NCI-H524 treated with DMSO at 0.1 percent for 48 hours (cell line): Measurements from ENCODE around the gene MAGI1.
A peak's percentile ranks its signal among the peaks of the same experiment; 100 is the strongest.

Source experiments
- DNase-seq: peaks from one replicate; lab custom pipeline; 2025; lab: John Stamatoyannopoulos, UW

MAGI1 gene

GRCh38 chr3:66014056-66014455 is 24.7 kb downstream of the MAGI1 start:
- no peak for DNase-seq

- DNase-seq = no peak
Observed at GRCh38 chr3:66012711-66013110, 26.0 kb downstream of the MAGI1 start.

GRCh38 chr3:66010739-66011655 is 27.7 kb downstream of the MAGI1 start:
- DNase-seq = no peak

DNA sequence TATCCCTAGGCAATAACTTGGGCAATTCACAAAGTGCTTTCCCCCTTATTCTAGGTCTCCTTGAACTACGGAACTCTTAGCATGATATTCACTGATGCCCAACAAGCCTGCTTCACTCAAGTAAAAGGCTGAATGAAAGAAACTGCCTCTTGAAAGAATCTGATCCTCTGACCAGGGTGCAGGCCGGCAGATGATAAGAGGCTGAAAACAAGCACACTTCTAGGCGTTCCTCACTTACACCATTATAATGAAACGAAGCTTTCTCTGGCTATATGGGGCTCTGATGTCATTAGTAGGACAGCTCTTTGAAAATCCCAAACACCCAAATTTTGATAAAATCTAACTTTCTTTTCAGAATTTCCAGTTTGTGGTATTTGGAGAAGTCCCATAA is 28.4 kb downstream of the MAGI1 start:
- no peak for DNase-seq

DNA sequence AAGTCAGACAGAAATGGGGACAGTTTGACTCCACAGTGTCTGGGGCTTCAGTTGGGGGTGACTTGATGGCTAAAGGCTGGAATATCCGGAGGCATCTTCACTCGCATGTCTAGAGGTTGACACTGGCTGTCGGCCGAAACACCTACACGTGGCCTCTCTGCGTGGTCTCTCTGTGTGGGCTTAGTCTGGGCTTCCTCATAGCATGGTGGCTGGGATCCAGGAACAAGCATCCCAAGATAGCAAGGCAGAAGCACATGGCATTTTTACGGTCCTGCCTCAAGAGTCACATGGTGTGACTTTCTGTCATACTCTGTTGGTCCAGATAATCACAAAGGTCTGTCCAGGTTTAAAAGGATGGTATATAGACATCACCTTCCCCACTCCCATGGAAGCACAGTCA is 34.5 kb downstream of the MAGI1 start:
- DNase-seq = no peak

DNA sequence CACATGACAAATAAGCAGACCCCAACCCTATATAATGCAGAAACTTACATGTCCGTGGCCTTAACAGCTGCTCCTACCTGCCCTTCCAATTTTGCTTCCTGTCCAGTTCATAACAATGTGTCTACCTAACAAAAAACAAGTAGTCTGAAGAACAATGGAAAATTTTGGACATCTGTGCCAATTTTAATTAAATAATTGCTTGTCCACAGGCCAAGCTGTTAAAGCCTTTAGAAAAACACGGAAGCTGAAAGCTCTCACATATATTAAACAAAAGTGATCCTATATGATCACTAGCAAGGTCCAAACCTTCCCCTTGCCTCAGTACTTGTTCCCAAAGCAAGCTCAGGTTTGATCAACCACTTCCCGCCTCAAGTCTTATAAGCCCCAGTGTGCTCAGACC is 37.1 kb downstream of the MAGI1 start:
- no peak for DNase-seq

GRCh38 chr3:66000506-66000905 is 38.2 kb downstream of the MAGI1 start:
- DNase-seq = no peak

DNA sequence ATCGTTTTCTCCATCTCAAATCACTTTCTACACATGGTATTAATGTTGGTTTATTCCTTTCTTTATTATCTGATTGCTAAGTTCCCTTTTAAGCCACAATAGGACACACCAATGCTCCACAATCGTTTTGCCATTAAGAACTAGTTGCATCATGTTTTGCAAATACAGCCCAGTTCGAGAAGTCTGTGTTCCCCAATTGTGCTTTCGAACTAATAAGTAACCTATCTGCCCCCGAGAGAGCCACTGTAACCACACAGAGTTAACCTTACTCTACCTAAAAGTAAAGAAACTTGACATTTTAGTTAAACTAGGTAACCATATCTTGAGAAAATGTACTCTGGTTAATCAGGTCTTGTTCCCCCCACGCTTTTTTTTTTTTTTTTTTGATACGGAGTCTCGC is 39.1 kb downstream of the MAGI1 start:
- DNase-seq = no peak

GRCh38 chr3:65996589-65996988 is 42.1 kb downstream of the MAGI1 start:
- no peak for DNase-seq

DNA sequence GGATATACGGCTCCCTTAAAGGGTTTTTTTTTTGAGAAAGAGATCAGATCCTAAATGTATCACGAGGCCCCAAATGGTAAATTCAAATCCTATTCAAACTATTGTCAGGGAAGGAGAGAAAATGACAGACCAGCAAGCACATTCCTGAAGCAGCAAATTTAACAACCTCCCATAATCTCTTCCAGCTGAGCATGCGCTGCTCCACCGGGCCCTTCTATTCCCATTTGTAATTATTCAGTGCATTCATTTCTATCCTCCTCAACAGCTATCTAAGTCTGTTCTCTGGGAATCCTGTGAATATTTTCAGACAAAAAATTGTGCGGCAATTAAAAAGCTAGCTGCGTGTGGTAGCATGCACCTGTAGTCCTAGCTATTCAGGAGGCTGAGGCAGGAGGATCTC is 43.2 kb downstream of the MAGI1 start:
- no peak for DNase-seq

DNA sequence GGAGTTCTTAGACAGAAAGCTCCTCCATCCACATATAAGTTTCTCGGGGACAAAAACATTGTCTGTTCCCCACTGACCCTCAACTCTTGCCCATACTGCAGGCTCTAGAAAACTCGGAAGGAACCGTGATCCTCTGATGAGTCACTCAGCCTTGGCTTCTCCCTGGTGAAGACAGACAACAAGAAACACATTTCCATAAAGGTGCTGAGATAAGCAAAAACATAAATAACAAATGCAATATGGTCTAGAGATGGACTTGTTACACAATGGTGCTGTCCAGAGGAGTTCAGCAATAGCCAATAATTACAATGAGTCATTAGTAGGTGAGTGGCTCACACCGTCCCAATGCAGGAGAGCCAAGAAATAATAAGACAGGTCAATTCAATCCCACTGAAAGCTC is 43.7 kb downstream of the MAGI1 start:
- no peak for DNase-seq

- DNase-seq = no peak
Observed at GRCh38 chr3:65993134-65993900, 45.4 kb downstream of the MAGI1 start.

GRCh38 chr3:65992106-65992505 is 46.6 kb downstream of the MAGI1 start:
- no peak for DNase-seq

- DNase-seq = peak; percentile 79
Observed at GRCh38 chr3:65988411-65989180, 50.1 kb downstream of the MAGI1 start.

- no peak for DNase-seq
Observed at GRCh38 chr3:65986285-65986684, 52.4 kb downstream of the MAGI1 start.

- DNase-seq = no peak
Observed at GRCh38 chr3:65984975-65985374, 53.7 kb downstream of the MAGI1 start.

DNA sequence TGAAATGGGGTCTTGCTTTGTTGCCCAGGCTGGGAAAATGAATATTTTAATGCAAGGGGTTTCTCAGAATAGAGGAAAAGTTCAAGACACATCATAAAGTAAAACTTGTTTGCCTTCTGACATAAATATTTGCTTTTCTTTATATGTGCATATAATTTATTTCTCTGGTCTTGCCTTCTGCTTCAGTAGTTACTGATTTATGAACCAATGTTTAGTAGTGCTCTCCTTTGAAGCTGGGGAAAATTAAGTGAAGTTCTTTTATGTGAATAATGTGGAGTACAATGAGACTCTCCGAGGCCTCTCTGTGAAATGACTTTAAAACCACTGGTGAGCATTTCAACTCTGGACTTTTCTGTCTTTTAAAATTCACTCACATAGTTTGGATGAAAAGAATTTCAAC is 55.6 kb downstream of the MAGI1 start:
- no peak for DNase-seq

- DNase-seq = no peak
Observed at GRCh38 chr3:65979731-65980130, 59.0 kb downstream of the MAGI1 start.

- no peak for DNase-seq
Observed at GRCh38 chr3:65979162-65979561, 59.6 kb downstream of the MAGI1 start.

GRCh38 chr3:65978116-65978515 is 60.6 kb downstream of the MAGI1 start:
- DNase-seq = no peak

DNA sequence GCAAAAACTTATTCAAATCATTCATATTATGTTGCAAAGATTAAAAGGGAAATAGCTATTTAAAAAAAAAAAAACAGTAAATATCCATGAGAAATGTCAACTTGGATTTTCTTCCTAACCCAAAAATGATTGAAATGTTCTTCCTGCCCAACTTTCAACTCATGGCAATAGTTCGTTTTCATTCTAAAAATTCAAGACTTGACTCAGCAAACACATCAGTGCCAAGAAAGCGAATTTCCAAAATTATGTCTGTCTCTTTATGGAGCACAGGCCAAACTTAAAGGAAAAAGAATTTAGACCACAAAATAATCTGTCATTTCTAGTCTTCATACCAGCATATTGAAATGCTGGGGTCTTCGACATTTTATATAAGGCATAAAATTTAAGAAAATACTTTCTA is 63.7 kb downstream of the MAGI1 start:
- no peak for DNase-seq

DNA sequence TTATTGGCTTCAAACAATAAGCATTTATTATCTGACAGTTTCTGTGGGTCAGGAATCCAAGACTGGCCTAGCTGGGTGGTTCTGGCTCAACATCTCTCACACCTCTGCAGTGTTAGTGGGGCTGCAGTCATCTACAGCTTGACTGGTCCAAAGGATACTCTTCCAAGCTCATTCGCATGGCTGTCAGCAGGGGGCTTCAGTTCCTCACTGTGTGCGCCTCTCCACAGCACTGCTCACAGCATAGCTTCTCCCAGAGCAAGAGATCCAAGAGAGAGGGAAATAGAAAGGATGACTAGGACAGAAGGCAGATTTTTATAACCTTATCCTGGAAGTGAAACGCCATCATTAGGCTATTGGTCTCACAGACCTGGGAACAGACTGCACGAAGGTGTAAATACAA is 64.2 kb downstream of the MAGI1 start:
- DNase-seq = no peak

- DNase-seq = no peak
Observed at GRCh38 chr3:65972765-65973164, 66.0 kb downstream of the MAGI1 start.
